HG03135 (cell line): ENCODE results near the gene METAP1D.

Experiments
- ATAC-seq: cut with Tn5 transposase; IDR thresholded peaks from one replicate; pipeline ENCODE4 v1.9.1; 2021; ENCODE audit warnings: mild to moderate bottlenecking, moderate library complexity; ENCODE audit not compliant: unreplicated experiment

METAP1D gene

GRCh38 chr2:172090044-172090961 is 90.5 kb downstream of the METAP1D start:
- no peak for ATAC-seq

- ATAC-seq: no peak
Observed at GRCh38 chr2:172091000-172091641, 91.4 kb downstream of the METAP1D start.

- no peak for ATAC-seq
Observed at GRCh38 chr2:172091761-172092566, 92.2 kb downstream of the METAP1D start.

- ATAC-seq: no peak
Observed at GRCh38 chr2:172092716-172093415, 93.1 kb downstream of the METAP1D start.

- no peak for ATAC-seq
Observed at GRCh38 chr2:172093416-172094293, 93.9 kb downstream of the METAP1D start.

- no peak for ATAC-seq
Observed at GRCh38 chr2:172094294-172095145, 94.8 kb downstream of the METAP1D start.

GRCh38 chr2:172095146-172095904 is 95.6 kb downstream of the METAP1D start:
- ATAC-seq: no peak

GRCh38 chr2:172095905-172096625 is 96.3 kb downstream of the METAP1D start:
- no peak for ATAC-seq

GRCh38 chr2:172096626-172097547 is 97.1 kb downstream of the METAP1D start:
- ATAC-seq: no peak

- ATAC-seq: no peak
Observed at GRCh38 chr2:172097557-172098131, 97.9 kb downstream of the METAP1D start.

- ATAC-seq: no peak
Observed at GRCh38 chr2:172098287-172098649, 98.5 kb downstream of the METAP1D start.

GRCh38 chr2:172098650-172099471 is 99.1 kb downstream of the METAP1D start:
- ATAC-seq: no peak

GRCh38 chr2:172099472-172100079 is 99.8 kb downstream of the METAP1D start:
- ATAC-seq: no peak

- ATAC-seq: no peak
Observed at GRCh38 chr2:172100080-172100934, 100.6 kb downstream of the METAP1D start.
